Esophagus muscularis mucosa (tissue), 3 donors: Measurements from ENCODE around the gene PKN1.

Source experiments
- POLR2A ChIP-seq: fragments of 450-650 bp; IDR thresholded peaks from one replicate; pipeline ENCODE4 v1.6.1; 2017; ENCODE audit warnings: antibody characterized with exemption, moderate library complexity, mild to moderate bottlenecking, low read depth
- POLR2AphosphoS5 ChIP-seq, 2 donors: sonication (generic); formaldehyde crosslinking; IDR thresholded peaks; one replicate each; pipeline ENCODE4 v1.6.1; 2017; ENCODE audit warnings: antibody characterized with exemption in 2 of 2
- TF ChIP-seq, protein P1 (sequence below), 3 experiments: fragments of 200-600 bp in 2 of 3; fragments of 450-650 bp in 1 of 3; sonication (generic) in 2 of 3; IDR thresholded peaks; one replicate each; pipeline ENCODE4 v1.5.1; 2017 to 2019; ENCODE audit warnings: antibody characterized with exemption in 3 of 3, mild to moderate bottlenecking in 2 of 3, moderate library complexity in 1 of 3

DNA sequence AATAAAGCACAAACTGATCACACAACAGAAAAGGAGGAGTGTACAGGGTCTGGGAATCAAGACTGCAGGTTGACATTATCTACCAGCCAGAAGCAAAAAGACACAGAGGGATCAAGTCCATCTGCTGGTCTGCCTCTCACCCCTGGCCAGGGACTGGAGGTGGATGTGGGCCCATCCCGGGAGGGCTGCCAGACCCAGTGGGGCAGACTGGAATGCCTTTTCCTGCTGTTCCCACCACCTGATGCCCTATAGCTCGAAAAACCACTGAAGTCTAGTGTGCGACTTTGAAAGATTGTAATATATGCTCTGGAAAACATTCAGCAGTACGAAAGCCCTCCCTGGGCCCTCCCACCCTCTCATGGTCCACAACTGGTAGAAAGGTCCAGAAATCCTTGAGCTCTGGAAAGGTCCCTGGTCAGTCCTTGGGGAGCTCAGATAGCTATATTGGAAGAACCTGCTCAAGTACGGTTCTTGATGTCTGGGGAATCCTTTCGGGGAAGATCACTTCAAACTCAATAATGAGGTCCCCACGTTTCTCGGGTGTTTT lies 82.5 kb downstream of the PKN1 start:
- no peak for TF ChIP-seq POLR2A
- TF ChIP-seq, protein P1, sequence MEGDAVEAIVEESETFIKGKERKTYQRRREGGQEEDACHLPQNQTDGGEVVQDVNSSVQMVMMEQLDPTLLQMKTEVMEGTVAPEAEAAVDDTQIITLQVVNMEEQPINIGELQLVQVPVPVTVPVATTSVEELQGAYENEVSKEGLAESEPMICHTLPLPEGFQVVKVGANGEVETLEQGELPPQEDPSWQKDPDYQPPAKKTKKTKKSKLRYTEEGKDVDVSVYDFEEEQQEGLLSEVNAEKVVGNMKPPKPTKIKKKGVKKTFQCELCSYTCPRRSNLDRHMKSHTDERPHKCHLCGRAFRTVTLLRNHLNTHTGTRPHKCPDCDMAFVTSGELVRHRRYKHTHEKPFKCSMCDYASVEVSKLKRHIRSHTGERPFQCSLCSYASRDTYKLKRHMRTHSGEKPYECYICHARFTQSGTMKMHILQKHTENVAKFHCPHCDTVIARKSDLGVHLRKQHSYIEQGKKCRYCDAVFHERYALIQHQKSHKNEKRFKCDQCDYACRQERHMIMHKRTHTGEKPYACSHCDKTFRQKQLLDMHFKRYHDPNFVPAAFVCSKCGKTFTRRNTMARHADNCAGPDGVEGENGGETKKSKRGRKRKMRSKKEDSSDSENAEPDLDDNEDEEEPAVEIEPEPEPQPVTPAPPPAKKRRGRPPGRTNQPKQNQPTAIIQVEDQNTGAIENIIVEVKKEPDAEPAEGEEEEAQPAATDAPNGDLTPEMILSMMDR (IDR thresholded peaks at IDR 0.05) = no peak
- TF ChIP-seq POLR2AphosphoS5 (IDR thresholded peaks at IDR 0.05) = no peak
